CD4-positive, alpha-beta T cell treated with Interleukin-4 for 4 hours (primary cell): ENCODE results near the gene KIF6.

Experiments
- DNase-seq: peaks from one replicate; pipeline ENCODE4 v3.0.0-alpha.2; 2020

KIF6 gene

GRCh38 chr6:39654121-39654520 is 71.1 kb downstream of the KIF6 start:
- DNase-seq: no peak

- no peak for DNase-seq
Observed at GRCh38 chr6:39653612-39654011, 71.6 kb downstream of the KIF6 start.

GRCh38 chr6:39649996-39650395 is 75.2 kb downstream of the KIF6 start:
- DNase-seq: no peak

- no peak for DNase-seq
Observed at GRCh38 chr6:39646751-39647420, 78.3 kb downstream of the KIF6 start.

GRCh38 chr6:39642270-39642669 is 82.9 kb downstream of the KIF6 start:
- DNase-seq: no peak

GRCh38 chr6:39638126-39638822 is 86.9 kb downstream of the KIF6 start:
- no peak for DNase-seq

- no peak for DNase-seq
Observed at GRCh38 chr6:39634646-39635341, 90.4 kb downstream of the KIF6 start.

- no peak for DNase-seq
Observed at GRCh38 chr6:39625209-39625608, 100.0 kb downstream of the KIF6 start.

- DNase-seq: no peak
Observed at GRCh38 chr6:39623750-39624149, 101.5 kb downstream of the KIF6 start.

- no peak for DNase-seq
Observed at GRCh38 chr6:39617520-39617919, 107.7 kb downstream of the KIF6 start.

- no peak for DNase-seq
Observed at GRCh38 chr6:39617026-39617425, 108.2 kb downstream of the KIF6 start.

- DNase-seq: no peak
Observed at GRCh38 chr6:39615622-39616021, 109.6 kb downstream of the KIF6 start.

- DNase-seq: no peak
Observed at GRCh38 chr6:39614393-39614950, 110.7 kb downstream of the KIF6 start.

GRCh38 chr6:39610221-39610620 is 115.0 kb downstream of the KIF6 start:
- no peak for DNase-seq

- no peak for DNase-seq
Observed at GRCh38 chr6:39608652-39609345, 116.4 kb downstream of the KIF6 start.

GRCh38 chr6:39602601-39603519 is 122.3 kb downstream of the KIF6 start:
- DNase-seq: no peak

GRCh38 chr6:39599973-39600372 is 125.2 kb downstream of the KIF6 start:
- no peak for DNase-seq

GRCh38 chr6:39599341-39599740 is 125.9 kb downstream of the KIF6 start:
- DNase-seq: no peak

- DNase-seq: no peak
Observed at GRCh38 chr6:39594285-39594684, 130.9 kb downstream of the KIF6 start.

- DNase-seq: no peak
Observed at GRCh38 chr6:39593646-39594045, 131.6 kb downstream of the KIF6 start.

- DNase-seq: no peak
Observed at GRCh38 chr6:39590871-39591393, 134.3 kb downstream of the KIF6 start.

GRCh38 chr6:39587080-39587479 is 138.1 kb downstream of the KIF6 start:
- no peak for DNase-seq
